Erythroblast (primary cell): ENCODE results near the gene COA7.

Source experiments
- GATA1 ChIP-seq: IDR thresholded peaks from 2 replicates; pipeline ENCODE4 v1.6.1; 2011; ENCODE audit warnings: low read depth, mild to moderate bottlenecking, control low read depth, low read length, moderate library complexity
- POLR2A ChIP-seq: IDR thresholded peaks from 2 replicates; pipeline ENCODE4 v1.6.1; 2011; ENCODE audit warnings: mild to moderate bottlenecking, low read length

GRCh38 chr1:52660807-52661206 is 37.3 kb downstream of the COA7 start:
- TF ChIP-seq POLR2A (no peak), GATA1 (no peak)
